Hepatocyte (in vitro differentiated cells): ENCODE measurements around the gene MYO19. TPM values are rescaled to one million over a fixed set of nuclear protein-coding genes. Genes with fewer than 3 reads are reported as not detected.

Source experiments
- DNase-seq: peaks from one replicate; pipeline ENCODE4 v3.0.0-alpha.2; 2016; ENCODE audit warnings: low spot score
- H2AFZ ChIP-seq: fragments of 200-600 bp; sonication (generic); 2 replicates; pipeline ENCODE4 v1.6.0; 2016; ENCODE audit warnings: antibody characterized with exemption, mild to moderate bottlenecking
- H3K27ac ChIP-seq: fragments of 200-600 bp; sonication (generic); 2 replicates; pipeline ENCODE4 v1.5.1; 2016; ENCODE audit warnings: mild to moderate bottlenecking
- H3K27me3 ChIP-seq: fragments of 200-600 bp; sonication (generic); 2 replicates; pipeline ENCODE4 v1.6.1; 2016
- H3K36me3 ChIP-seq: fragments of 200-600 bp; sonication (generic); replicated peaks from 2 replicates; pipeline ENCODE4 v1.5.1; 2016; ENCODE audit warnings: low read depth; ENCODE audit not compliant: insufficient read depth
- H3K4me1 ChIP-seq: fragments of 200-600 bp; sonication (generic); 2 replicates; pipeline ENCODE4 v1.5.1; 2016; ENCODE audit warnings: mild to moderate bottlenecking, moderate library complexity; ENCODE audit not compliant: insufficient read depth
- H3K4me2 ChIP-seq: fragments of 200-600 bp; sonication (generic); 2 replicates; pipeline ENCODE4 v1.6.0; 2016
- H3K4me3 ChIP-seq: fragments of 200-600 bp; sonication (generic); 2 replicates; pipeline ENCODE4 v1.5.1; 2016; ENCODE audit warnings: mild to moderate bottlenecking
- H3K79me2 ChIP-seq: fragments of 200-600 bp; sonication (generic); 2 replicates; pipeline ENCODE4 v1.6.0; 2017; ENCODE audit warnings: mild to moderate bottlenecking
- H3K9me2 ChIP-seq: fragments of 200-600 bp; sonication (generic); replicated peaks from 2 replicates; pipeline ENCODE4 v1.6.0; 2017; ENCODE audit warnings: mild to moderate bottlenecking; ENCODE audit not compliant: insufficient read depth
- H3K9me3 ChIP-seq: fragments of 200-600 bp; sonication (generic); 2 replicates; pipeline ENCODE4 v1.5.1; 2016; ENCODE audit warnings: low read depth, mild to moderate bottlenecking
- H4K20me1 ChIP-seq: fragments of 200-600 bp; sonication (generic); 2 replicates; pipeline ENCODE4 v1.6.0; 2016; ENCODE audit warnings: mild to moderate bottlenecking; ENCODE audit not compliant: insufficient read depth, poor library complexity, severe bottlenecking
- CTCF ChIP-seq: fragments of 200-600 bp; sonication (generic); IDR thresholded peaks from 2 replicates; pipeline ENCODE4 v1.5.1; 2016; ENCODE audit warnings: antibody characterized with exemption, mild to moderate bottlenecking; ENCODE audit not compliant: poor library complexity
- EZH2 ChIP-seq: fragments of 200-600 bp; sonication (generic); IDR thresholded peaks from 2 replicates; pipeline ENCODE4 v1.6.1; 2016; ENCODE audit warnings: antibody characterized with exemption, mild to moderate bottlenecking, borderline replicate concordance
- EZH2phosphoT487 ChIP-seq: fragments of 200-600 bp; sonication (generic); IDR thresholded peaks from one replicate; pipeline ENCODE4 v1.6.1; 2018; ENCODE audit warnings: antibody characterized with exemption, mild to moderate bottlenecking, low read depth, moderate library complexity; ENCODE audit not compliant: unreplicated experiment, severe bottlenecking
- WGBS: methylation state at CpG from one replicate; pipeline ENCODE4 v1.1.6; 2016; ENCODE audit warnings: low lambda C conversion rate; ENCODE audit errors: missing lambda C conversion rate; 5-methylcytosine and 5-hydroxymethylcytosine counted together
- polyA plus RNA-seq: library from polyadenylated mRNA; unstranded; fragments of >200 nt; fragmentation: Nextera tagmentation; extraction: Ambion mirVana; gene quantifications from 2 replicates; pipeline ENCODE4 v1.2.1, GENCODE V29; 2016
- total RNA-seq: library from RNA; depleted of rRNA; stranded (reverse); fragments of >200 nt; gene quantifications from 2 replicates; pipeline ENCODE4 v1.2.3, GENCODE V29; 2014

MYO19 gene
- total and polyA plus RNA-seq, 2 experiments from 2014 or later, result 19.7 to 29.8 TPM

GRCh38 chr17:36500745-36501225 is 33.9 kb downstream of the MYO19 start:
- no peak overlapping the region for H3K27ac ChIP-seq
- H2AFZ ChIP-seq, result no peak overlapping the region
- DNase-seq, result peak; percentile 2
- no peaks in the 10 kb centered on the region for H3K9me3 ChIP-seq
- H4K20me1 ChIP-seq, result no peaks in the 10 kb centered on the region
- no peaks in the 10 kb centered on the region for H3K9me2 ChIP-seq
- H3K79me2 ChIP-seq, result no peaks in the 10 kb centered on the region
- H3K4me1 ChIP-seq, result no peaks in the 10 kb centered on the region
- no peak overlapping the region for H3K4me2 ChIP-seq
- 95% methylated on average over 15 of the region's 15 CpGs for WGBS
- no peaks in the 10 kb centered on the region for H3K27me3 ChIP-seq
- no peaks in the 10 kb centered on the region for H3K36me3 ChIP-seq
- TF ChIP-seq EZH2, result no peak
- no peak for TF ChIP-seq CTCF
- TF ChIP-seq EZH2phosphoT487, result no peak
- no peak overlapping the region for H3K4me3 ChIP-seq

- H3K9me3 ChIP-seq, result no peaks in the 10 kb centered on the region
- no peak overlapping the region for H2AFZ ChIP-seq
- DNase-seq, result no peak
- no peaks in the 10 kb centered on the region for H3K27me3 ChIP-seq
- no peaks in the 10 kb centered on the region for H3K9me2 ChIP-seq
- H3K36me3 ChIP-seq, result no peaks in the 10 kb centered on the region
- WGBS, result 85% methylated on average over 7 of the region's 7 CpGs
- TF ChIP-seq EZH2phosphoT487 (no peak), CTCF (no peak), EZH2 (no peak)
- peaks cover 4% of the 10 kb centered on the region for H3K4me1 ChIP-seq
- H4K20me1 ChIP-seq, result no peaks in the 10 kb centered on the region
- H3K4me3 ChIP-seq, result no peak overlapping the region
- no peak overlapping the region for H3K27ac ChIP-seq
- no peak overlapping the region for H3K4me2 ChIP-seq
- no peaks in the 10 kb centered on the region for H3K79me2 ChIP-seq
Observed at GRCh38 chr17:36498560-36499300, 35.9 kb downstream of the MYO19 start.

GRCh38 chr17:36498155-36498554 is 36.5 kb downstream of the MYO19 start:
- Histone ChIP-seq H3K9me2 (no peaks in the 10 kb centered on the region), H2AFZ (no peak overlapping the region), H3K27ac (no peak overlapping the region), H3K79me2 (no peaks in the 10 kb centered on the region), H3K36me3 (no peaks in the 10 kb centered on the region), H3K27me3 (no peaks in the 10 kb centered on the region), H3K4me3 (no peak overlapping the region), H3K4me2 (no peak overlapping the region), H3K4me1 (peaks cover 4% of the 10 kb centered on the region), H3K9me3 (no peaks in the 10 kb centered on the region), H4K20me1 (no peaks in the 10 kb centered on the region)
- 98% methylated on average over 9 of the region's 9 CpGs for WGBS
- TF ChIP-seq EZH2 (no peak), EZH2phosphoT487 (no peak), CTCF (no peak)
- peak; percentile 1 for DNase-seq
